ENCODE results near the gene NTSR1.

Gene NTSR1

GRCh38 chr20:62738025-62738881, 29.6 kb downstream of the NTSR1 start:
- no peaks in the 10 kb centered on the region for H3K79me2 ChIP-seq (ENCODE audit: low read length)
- no peak overlapping the region for H3K27ac ChIP-seq (ENCODE audit: low read length)
- peaks cover 18% of the 10 kb centered on the region; the same call in 1 of the 2 replicates for H4K20me1 ChIP-seq (ENCODE audit: insufficient read depth, low read length)
- no peaks in the 10 kb centered on the region for H3K9me3 ChIP-seq (ENCODE audit: insufficient read depth, low read length)
- TF ChIP-seq CTCF (IDR thresholded peaks at IDR 0.05; ENCODE audit: low read depth, low read length) (no peak), EZH2phosphoT487 (IDR thresholded peaks at IDR 0.05; ENCODE audit: low read depth) (no peak)
- no peak overlapping the region for H3K4me3 ChIP-seq (ENCODE audit: low read length)
- H3K27me3 ChIP-seq (ENCODE audit: low read depth, low read length), result peaks cover 70% of the 10 kb centered on the region
- H3K36me3 ChIP-seq (replicated peaks; ENCODE audit: low read depth, low read length), result no peaks in the 10 kb centered on the region
- no peak overlapping the region for H3K4me2 ChIP-seq (ENCODE audit: low read length)
- H2AFZ ChIP-seq (ENCODE audit: low read depth, low read length), result no peak overlapping the region
- no peak overlapping the region for H3K9ac ChIP-seq (ENCODE audit: low read length)
- H3K4me1 ChIP-seq (ENCODE audit: low read length), result peaks cover 18% of the 10 kb centered on the region

GRCh38 chr20:62739067-62739466, 30.4 kb downstream of the NTSR1 start:
- H3K27me3 ChIP-seq (ENCODE audit: low read depth, low read length), result peaks cover 62% of the 10 kb centered on the region
- no peak overlapping the region for H3K9ac ChIP-seq (ENCODE audit: low read length)
- peaks cover 18% of the 10 kb centered on the region for H3K4me1 ChIP-seq (ENCODE audit: low read length)
- H3K9me3 ChIP-seq (ENCODE audit: insufficient read depth, low read length), result no peaks in the 10 kb centered on the region
- H4K20me1 ChIP-seq (ENCODE audit: insufficient read depth, low read length), result peaks cover 18% of the 10 kb centered on the region; the same call in 1 of the 2 replicates
- no peak overlapping the region for H2AFZ ChIP-seq (ENCODE audit: low read depth, low read length)
- no peak overlapping the region for H3K4me2 ChIP-seq (ENCODE audit: low read length)
- TF ChIP-seq EZH2phosphoT487 (IDR thresholded peaks at IDR 0.05; ENCODE audit: low read depth), result no peak
- TF ChIP-seq CTCF (IDR thresholded peaks at IDR 0.05; ENCODE audit: low read depth, low read length), result no peak
- H3K36me3 ChIP-seq (replicated peaks; ENCODE audit: low read depth, low read length), result no peaks in the 10 kb centered on the region
- H3K27ac ChIP-seq (ENCODE audit: low read length), result no peak overlapping the region
- no peaks in the 10 kb centered on the region for H3K79me2 ChIP-seq (ENCODE audit: low read length)
- no peak overlapping the region for H3K4me3 ChIP-seq (ENCODE audit: low read length)

- Histone ChIP-seq H3K27ac (ENCODE audit: low read length) (no peak overlapping the region), H3K4me2 (ENCODE audit: low read length) (peak overlapping the region; percentile 54), H3K9me3 (ENCODE audit: insufficient read depth, low read length) (no peaks in the 10 kb centered on the region), H3K9ac (ENCODE audit: low read length) (no peak overlapping the region), H2AFZ (ENCODE audit: low read depth, low read length) (no peak overlapping the region), H3K79me2 (ENCODE audit: low read length) (no peaks in the 10 kb centered on the region), H3K27me3 (ENCODE audit: low read depth, low read length) (peaks cover 59% of the 10 kb centered on the region), H3K4me1 (ENCODE audit: low read length) (peaks cover 18% of the 10 kb centered on the region), H3K4me3 (ENCODE audit: low read length) (no peak overlapping the region), H3K36me3 (replicated peaks; ENCODE audit: low read depth, low read length) (no peaks in the 10 kb centered on the region), H4K20me1 (ENCODE audit: insufficient read depth, low read length) (peaks cover 18% of the 10 kb centered on the region; the same call in 1 of the 2 replicates)
- TF ChIP-seq CTCF (IDR thresholded peaks at IDR 0.05; ENCODE audit: low read depth, low read length), result no peak
- TF ChIP-seq EZH2phosphoT487 (IDR thresholded peaks at IDR 0.05; ENCODE audit: low read depth), result no peak
Measured at GRCh38 chr20:62739581-62740285, 31.1 kb downstream of the NTSR1 start.

All from OCI-LY3 (cell line).